ENCODE results near the gene ZMYND8.

The ZMYND8 gene

DNA sequence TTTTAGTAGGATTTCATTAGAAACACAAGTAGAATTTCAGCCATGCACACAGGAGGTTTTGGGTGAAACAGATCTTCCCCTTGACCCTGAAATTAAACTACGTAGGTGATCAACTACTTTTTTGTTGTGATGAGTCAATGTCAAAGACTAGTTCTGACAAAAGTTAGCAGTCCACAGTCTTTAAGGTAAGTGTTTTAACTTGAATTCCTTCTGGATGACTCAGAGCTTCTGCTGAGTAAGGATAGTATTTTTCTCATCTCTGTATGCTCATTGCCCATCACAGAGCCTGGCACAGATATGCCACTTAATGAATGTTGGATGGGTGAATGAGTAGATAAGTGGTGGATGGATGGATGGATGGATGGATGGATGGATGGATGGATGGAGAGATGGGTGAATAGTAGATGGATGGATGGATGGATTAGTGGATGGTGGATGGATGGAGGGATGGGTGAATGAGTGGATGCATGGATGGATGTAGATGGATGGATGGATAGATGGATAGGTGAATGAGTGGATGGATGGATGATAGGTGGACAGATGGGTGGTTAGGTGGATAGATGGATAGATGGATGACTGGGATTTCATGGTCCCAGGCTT lies 165.3 kb downstream of the ZMYND8 start:
- H3K4me3 ChIP-seq (ENCODE audit: low read depth, low read length), result no peak overlapping the region
- no peak for DNase-seq (ENCODE audit: low read depth)
- TF ChIP-seq, protein P1, sequence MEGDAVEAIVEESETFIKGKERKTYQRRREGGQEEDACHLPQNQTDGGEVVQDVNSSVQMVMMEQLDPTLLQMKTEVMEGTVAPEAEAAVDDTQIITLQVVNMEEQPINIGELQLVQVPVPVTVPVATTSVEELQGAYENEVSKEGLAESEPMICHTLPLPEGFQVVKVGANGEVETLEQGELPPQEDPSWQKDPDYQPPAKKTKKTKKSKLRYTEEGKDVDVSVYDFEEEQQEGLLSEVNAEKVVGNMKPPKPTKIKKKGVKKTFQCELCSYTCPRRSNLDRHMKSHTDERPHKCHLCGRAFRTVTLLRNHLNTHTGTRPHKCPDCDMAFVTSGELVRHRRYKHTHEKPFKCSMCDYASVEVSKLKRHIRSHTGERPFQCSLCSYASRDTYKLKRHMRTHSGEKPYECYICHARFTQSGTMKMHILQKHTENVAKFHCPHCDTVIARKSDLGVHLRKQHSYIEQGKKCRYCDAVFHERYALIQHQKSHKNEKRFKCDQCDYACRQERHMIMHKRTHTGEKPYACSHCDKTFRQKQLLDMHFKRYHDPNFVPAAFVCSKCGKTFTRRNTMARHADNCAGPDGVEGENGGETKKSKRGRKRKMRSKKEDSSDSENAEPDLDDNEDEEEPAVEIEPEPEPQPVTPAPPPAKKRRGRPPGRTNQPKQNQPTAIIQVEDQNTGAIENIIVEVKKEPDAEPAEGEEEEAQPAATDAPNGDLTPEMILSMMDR (IDR thresholded peaks at IDR 0.05; ENCODE audit: insufficient read depth, low read depth, low read length, missing control alignments), result no peak

DNA sequence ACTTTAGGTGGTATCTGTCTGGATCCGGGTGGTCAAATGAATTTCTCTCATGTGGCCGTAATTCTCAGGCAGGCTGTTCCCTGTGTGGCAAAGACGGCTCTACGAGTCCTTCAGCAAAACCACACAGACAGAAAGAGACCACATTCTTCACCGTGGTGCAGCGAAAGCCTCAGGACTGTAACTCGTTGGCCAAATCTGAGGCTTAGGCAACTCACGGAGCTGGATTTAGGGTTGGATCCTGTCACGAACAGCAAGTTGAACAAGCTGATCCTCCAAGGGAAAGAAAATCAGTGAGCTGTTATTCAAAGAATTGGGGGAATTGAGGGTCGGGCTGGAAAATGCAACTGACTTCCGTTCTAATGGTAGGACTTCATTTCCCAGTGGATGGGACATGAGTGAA lies 167.4 kb downstream of the ZMYND8 start:
- DNase-seq (ENCODE audit: low read depth), result no peak
- TF ChIP-seq, protein P1 (IDR thresholded peaks at IDR 0.05; ENCODE audit: insufficient read depth, low read depth, low read length, missing control alignments), result no peak
- H3K4me3 ChIP-seq (ENCODE audit: low read depth, low read length), result no peak overlapping the region

DNA sequence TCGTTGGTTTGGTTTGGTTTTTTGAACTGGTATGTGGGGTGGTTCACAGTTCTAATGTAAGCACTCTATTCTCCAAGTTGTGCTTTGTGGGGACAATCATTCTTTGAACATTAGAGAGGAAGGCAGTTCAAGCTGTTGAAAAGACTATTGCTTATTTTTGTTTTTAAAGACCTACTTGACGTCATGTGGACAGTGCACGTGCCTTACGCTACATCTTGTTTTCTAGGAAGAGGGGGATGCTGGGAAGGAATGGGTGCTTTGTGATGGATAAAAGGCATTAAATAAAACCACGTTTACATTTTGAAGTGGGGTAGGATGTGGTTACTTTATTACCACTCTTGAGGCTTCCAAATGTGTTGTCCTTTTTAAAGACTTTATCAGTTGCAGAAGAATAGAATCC lies 168.0 kb downstream of the ZMYND8 start:
- DNase-seq (ENCODE audit: low read depth), result no peak
- TF ChIP-seq, protein P1 (IDR thresholded peaks at IDR 0.05; ENCODE audit: insufficient read depth, low read depth, low read length, missing control alignments), result no peak

DNA sequence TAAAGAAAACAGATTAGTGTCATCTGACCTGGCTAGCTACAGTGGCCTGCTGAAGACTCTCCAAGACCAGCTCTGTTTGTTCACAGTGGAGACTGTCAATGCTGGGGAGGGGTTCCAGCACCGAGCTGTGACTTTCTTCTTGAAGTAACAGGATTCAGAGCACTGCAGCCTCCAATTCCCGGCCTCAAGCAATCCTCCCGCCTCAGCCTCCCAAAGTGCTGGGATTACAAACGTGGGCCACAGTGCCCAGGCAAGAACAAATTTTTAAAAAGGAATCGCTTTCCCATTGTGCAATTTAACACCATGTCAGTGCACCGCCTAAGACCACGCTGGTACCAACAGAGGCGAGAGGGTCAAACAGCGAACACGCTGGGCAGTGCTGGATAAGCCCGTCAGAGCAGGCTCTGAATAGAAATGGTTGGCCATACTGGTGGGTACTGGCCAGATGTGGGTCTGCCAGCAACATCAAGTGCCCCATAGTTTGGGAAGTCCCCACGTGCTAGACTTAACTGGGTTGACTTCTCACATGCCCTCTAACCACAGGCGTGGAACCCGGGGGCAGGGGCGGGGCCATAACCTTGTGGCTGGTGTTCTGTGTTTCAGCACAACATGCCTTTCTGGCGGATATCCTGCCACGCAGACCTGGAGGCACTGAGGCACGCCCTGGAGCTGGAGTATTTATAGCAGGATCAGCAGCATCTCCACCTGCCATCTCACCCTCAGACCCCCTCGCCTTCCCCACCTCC lies 168.9 kb downstream of the ZMYND8 start:
- DNase-seq (ENCODE audit: low read depth), result peak; percentile 36
- TF ChIP-seq, protein P1 (IDR thresholded peaks at IDR 0.05; ENCODE audit: insufficient read depth, low read depth, low read length, missing control alignments), result no peak
- H3K4me3 ChIP-seq (ENCODE audit: low read depth, low read length), result no peak overlapping the region

More for the DNA sequence above, 168.0 kb downstream of the ZMYND8 start:
- H3K4me3 ChIP-seq (ENCODE audit: low read depth, low read length), result no peak overlapping the region

DNA sequence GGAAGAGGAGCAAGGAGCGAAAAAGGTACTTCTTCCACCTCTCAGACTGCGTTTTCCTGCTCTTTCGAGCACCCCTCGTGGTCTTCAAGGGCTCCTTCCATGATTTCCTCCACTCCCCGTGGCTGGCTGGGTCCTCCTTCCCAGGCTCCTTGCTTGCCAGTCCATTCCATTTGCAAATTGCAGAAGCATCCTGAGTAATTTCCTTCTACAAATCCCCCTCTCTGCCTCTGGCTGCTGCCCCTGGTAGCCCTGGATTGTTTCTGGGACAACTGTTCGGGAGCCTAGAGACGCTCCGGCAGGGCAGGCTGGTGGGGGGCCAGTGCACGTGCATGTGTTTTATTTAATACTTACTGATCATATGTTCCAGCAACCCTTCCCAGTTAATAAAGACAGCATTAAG lies 173.1 kb downstream of the ZMYND8 start:
- TF ChIP-seq, protein P1 (IDR thresholded peaks at IDR 0.05; ENCODE audit: insufficient read depth, low read depth, low read length, missing control alignments), result no peak
- no peak for DNase-seq (ENCODE audit: low read depth)
- H3K4me3 ChIP-seq (ENCODE audit: low read depth, low read length), result no peak overlapping the region

DNA sequence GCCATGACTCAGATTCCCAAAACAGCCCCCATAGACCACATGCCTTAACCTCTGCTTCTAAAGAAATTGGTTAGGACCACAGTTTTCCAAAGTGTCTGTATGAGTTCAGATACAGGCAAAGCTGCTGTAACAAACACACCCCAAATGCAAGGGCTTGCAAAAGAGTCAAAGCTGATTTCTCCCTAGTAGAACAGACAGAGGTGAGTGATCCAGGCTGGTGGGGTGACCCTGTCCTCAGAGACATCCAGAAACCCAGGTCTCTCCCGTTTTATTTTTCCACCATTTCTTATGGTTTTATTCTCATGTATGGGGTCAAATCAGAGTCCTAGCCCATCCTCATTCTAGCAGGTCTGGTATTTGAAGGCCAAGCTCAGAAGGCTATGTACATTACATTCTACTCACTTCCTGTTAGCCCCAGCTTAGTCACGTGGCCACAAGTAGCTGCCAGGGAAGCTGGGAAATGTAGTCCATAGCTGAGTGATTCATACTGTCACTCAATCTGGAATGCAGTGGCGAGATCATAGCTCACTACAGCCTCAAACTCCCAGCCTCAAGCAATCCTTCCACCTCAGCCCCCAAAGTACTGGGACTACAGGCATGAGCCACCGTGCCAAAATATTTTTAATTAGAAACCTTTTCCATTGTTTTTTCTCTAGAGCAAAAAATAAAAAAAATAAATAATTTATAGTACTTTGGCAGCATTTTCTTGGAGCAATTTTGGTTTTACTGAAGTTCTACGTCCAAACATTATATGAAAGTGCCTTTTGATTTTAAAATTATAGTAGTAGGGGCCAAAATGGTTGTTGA lies 175.2 kb downstream of the ZMYND8 start:
- peak; percentile 69 for DNase-seq (ENCODE audit: low read depth)
- TF ChIP-seq, protein P1 (IDR thresholded peaks at IDR 0.05; ENCODE audit: insufficient read depth, low read depth, low read length, missing control alignments), result no peak
- H3K4me3 ChIP-seq (ENCODE audit: low read depth, low read length), result no peak overlapping the region
